ENCODE results near the gene HIPK3.

GRCh38 chr11:33222052-33222750, 35.0 kb upstream of the HIPK3 start:
- TF ChIP-seq CTCF (IDR thresholded peaks at IDR 0.05; ENCODE audit: insufficient read depth, low read depth, low read length) (no peak), EZH2 (IDR thresholded peaks at IDR 0.05; ENCODE audit: insufficient read depth, low read length) (no peak)
